Metanephros (tissue), 1 donor: ENCODE data around the gene SERPINB8. TPM values are rescaled to one million over a fixed set of nuclear protein-coding genes. Genes with fewer than 3 reads are reported as not detected.

ENCODE experiments used
- total RNA-seq: library from RNA; depleted of rRNA; stranded (reverse); fragments of >200 nt; gene quantifications from one replicate; pipeline ENCODE4 v1.2.3, GENCODE V29; 2014

Gene SERPINB8
- 2.0 TPM for total RNA-seq

GRCh38 chr18:63969942-63970808 is at the start of gene SERPINB8:
SERPINB8 (plus strand) TSS chr18:63970081; CDS start chr18:63978309, 8,228 bp downstream.

GRCh38 chr18:63949068-63949737 is 20.7 kb upstream of the SERPINB8 start, which contains the start of gene HMSD:
HMSD (plus strand) TSS chr18:63949301; CDS start chr18:63953456, 4,155 bp downstream.

Other genes starting within 250 kb of the SERPINB8 start
- gene SERPINB7, start 194.7 kb upstream of the SERPINB8 start, total RNA-seq = 0.29 TPM
- gene SERPINB2, start 82.4 kb upstream of the SERPINB8 start, total RNA-seq = 0.99 TPM
- gene SERPINB10, start 62.1 kb upstream of the SERPINB8 start, total RNA-seq = 1.2 TPM
- 0.18 TPM for gene HMSD, start 20.8 kb upstream of the SERPINB8 start, total RNA-seq
- gene LINC00305, start 179.0 kb downstream of the SERPINB8 start, total RNA-seq = 0.64 TPM